Common myeloid progenitor, CD34-positive (primary cell): Measurements from ENCODE around the gene ADD3.
A peak's percentile ranks its signal among the peaks of the same experiment; 100 is the strongest.

Experiments used
- CTCF ChIA-PET: fragments of 350-600 bp; sonication (Branson Sonifier 250); formaldehyde crosslinking; loops from one replicate; lab custom pipeline; 2021; ENCODE audit warnings: antibody characterized with exemption; lab: Charles Lee
- POLR2A ChIA-PET: fragments of 350-600 bp; sonication (Branson Sonifier 250); formaldehyde crosslinking; loops from one replicate; lab custom pipeline; 2021; ENCODE audit warnings: antibody characterized with exemption; lab: Charles Lee
- DNase-seq, 3 donors: peaks; one replicate each; pipeline versions ENCODE4 v3.0.0 to v3.0.0-alpha.2; 2013
- H3K27ac ChIP-seq, 2 experiments: 1 replicate in 1 of 2; 2 replicates in 1 of 2; pipeline ENCODE4 v1.7.0; 2013; ENCODE audit warnings: inconsistent platforms in 2 of 2, low read length in 2 of 2, mild to moderate bottlenecking in 2 of 2, low read depth in 1 of 2, moderate library complexity in 1 of 2; ENCODE audit not compliant: severe bottlenecking in 2 of 2, insufficient read depth in 1 of 2, poor library complexity in 1 of 2
- H3K27me3 ChIP-seq, 5 experiments: replicated peaks in 2 of 5; 1 replicate in 3 of 5; 2 replicates in 2 of 5; pipeline versions ENCODE4 v1.6.1 to v1.7.0; 2013; ENCODE audit warnings: low read length in 4 of 5, mild to moderate bottlenecking in 2 of 5, moderate library complexity in 2 of 5, inconsistent platforms in 1 of 5; ENCODE audit not compliant: insufficient read depth in 5 of 5, control insufficient read depth in 4 of 5
- H3K36me3 ChIP-seq, 4 experiments: 1 replicate in 2 of 4; 2 replicates in 2 of 4; pipeline versions ENCODE4 v1.6.1 to v1.7.0; 2013; ENCODE audit warnings: low read length in 3 of 4, control low read depth in 1 of 4, mild to moderate bottlenecking in 1 of 4; ENCODE audit not compliant: control insufficient read depth in 4 of 4, insufficient read depth in 4 of 4
- H3K4me1 ChIP-seq, 4 experiments: 1 replicate in 3 of 4; 2 replicates in 1 of 4; pipeline versions ENCODE4 v1.6.1 to v1.7.1; 2013; ENCODE audit warnings: low read length in 3 of 4, mild to moderate bottlenecking in 3 of 4, control low read depth in 1 of 4, inconsistent platforms in 1 of 4, moderate library complexity in 1 of 4; ENCODE audit not compliant: control insufficient read depth in 4 of 4, insufficient read depth in 4 of 4; ENCODE audit errors: control extremely low read depth in 1 of 4
- H3K4me3 ChIP-seq, 7 experiments: 1 replicate in 4 of 7; 2 replicates in 3 of 7; pipeline versions ENCODE4 v1.5.1 to v1.7.0; 2013; ENCODE audit warnings: mild to moderate bottlenecking in 7 of 7, low read length in 6 of 7, moderate library complexity in 6 of 7, inconsistent platforms in 2 of 7, low read depth in 2 of 7, control low read depth in 1 of 7; ENCODE audit not compliant: insufficient read depth in 4 of 7, control insufficient read depth in 1 of 7; ENCODE audit errors: extremely low read depth in 1 of 7
- H3K9me3 ChIP-seq, 5 experiments: 1 replicate in 4 of 5; 2 replicates in 1 of 5; pipeline versions ENCODE4 v1.6.1 to v1.7.1; 2013; ENCODE audit warnings: low read length in 4 of 5, mild to moderate bottlenecking in 2 of 5, inconsistent platforms in 1 of 5, low read depth in 1 of 5, moderate library complexity in 1 of 5; ENCODE audit not compliant: control insufficient read depth in 4 of 5, insufficient read depth in 2 of 5; ENCODE audit errors: control extremely low read depth in 1 of 5
- WGBS: methylation state at CpG from one replicate; pipeline ENCODE4 v1.1.5; 2013; ENCODE audit not compliant: insufficient coverage; 5-methylcytosine and 5-hydroxymethylcytosine counted together

The ADD3 gene

DNA sequence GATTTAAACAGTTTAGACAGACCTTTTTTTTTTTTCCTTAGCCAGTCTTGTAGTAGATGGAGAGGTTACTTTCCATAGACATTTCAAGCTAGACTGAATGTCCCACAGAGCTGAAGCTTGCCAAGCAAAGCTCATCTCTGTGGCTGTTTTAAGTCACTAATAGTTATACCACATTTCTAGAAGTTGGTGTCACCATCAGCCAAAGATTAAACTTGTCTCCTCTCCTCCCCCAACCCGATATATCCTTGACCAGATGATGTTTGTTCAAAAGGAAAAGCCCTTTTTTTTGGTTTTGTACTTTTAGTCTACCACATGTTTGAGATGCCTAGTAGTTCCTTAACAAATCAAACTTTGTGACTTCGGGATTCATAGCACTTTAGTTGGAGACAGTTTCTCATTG, 66.1 kb downstream of the ADD3 start:
- CTCF ChIA-PET, result interaction anchor here (0.7 kb wide), 1 partner anchor 59 kb away, joined by 3 read pairs; no protein-coding TSS in a partner anchor
- WGBS, result 100% methylated on average over 1 of the region's 2 CpGs
- Histone ChIP-seq H3K9me3 (no peaks in the 10 kb centered on the region), H3K36me3 (no peaks in the 10 kb centered on the region), H3K4me1 (peaks cover 55 to 88% (median 72%) of the 10 kb centered on the region in 4 experiments), H3K4me3 (no peak overlapping the region), H3K27ac (no peak overlapping the region), H3K27me3 (no peaks in the 10 kb centered on the region)
- no peak for DNase-seq
- POLR2A ChIA-PET, result interaction anchor here (0.6 kb wide), 1 partner anchor 17 kb away, joined by 3 read pairs; no protein-coding TSS in a partner anchor

DNA sequence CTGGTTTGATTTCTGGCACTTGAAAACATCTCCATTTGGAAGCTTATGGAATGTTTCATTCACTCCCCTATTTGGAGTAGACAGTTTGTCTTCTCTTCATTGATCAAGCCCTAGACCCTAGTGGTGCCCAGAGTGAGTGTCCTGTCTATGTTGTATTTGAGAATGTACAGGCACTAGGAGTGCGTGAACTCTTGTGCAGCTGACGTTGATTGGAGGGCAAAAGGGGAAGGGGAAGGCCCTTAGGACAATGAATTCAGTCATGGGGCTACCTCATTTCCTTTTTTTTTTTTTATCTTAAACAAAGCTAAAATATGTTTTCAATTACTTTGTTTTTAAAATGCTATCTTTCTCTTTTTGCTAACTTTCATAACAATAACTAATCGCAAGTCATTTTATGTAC, 66.5 kb downstream of the ADD3 start:
- CTCF ChIA-PET, result interaction anchor here (0.7 to 1.3 kb wide), 3 partner anchors 14 to 60 kb away, joined by 3 read pairs; no protein-coding TSS in a partner anchor
- H3K4me1 ChIP-seq, result peaks cover 53 to 86% (median 68%) of the 10 kb centered on the region in 4 experiments
- no CpG with 5 or more reads among the region's 3 CpGs for WGBS
- no peaks in the 10 kb centered on the region for H3K36me3 ChIP-seq
- H3K27ac ChIP-seq, result no peak overlapping the region
- H3K9me3 ChIP-seq, result no peaks in the 10 kb centered on the region
- H3K27me3 ChIP-seq, result no peaks in the 10 kb centered on the region
- H3K4me3 ChIP-seq, result no peak overlapping the region
- DNase-seq, result peak in 2 of 3 donors; percentile 38 to 61
- POLR2A ChIA-PET, result interaction anchor here (0.6 kb wide), 1 partner anchor 17 kb away, joined by 3 read pairs; no protein-coding TSS in a partner anchor

DNA sequence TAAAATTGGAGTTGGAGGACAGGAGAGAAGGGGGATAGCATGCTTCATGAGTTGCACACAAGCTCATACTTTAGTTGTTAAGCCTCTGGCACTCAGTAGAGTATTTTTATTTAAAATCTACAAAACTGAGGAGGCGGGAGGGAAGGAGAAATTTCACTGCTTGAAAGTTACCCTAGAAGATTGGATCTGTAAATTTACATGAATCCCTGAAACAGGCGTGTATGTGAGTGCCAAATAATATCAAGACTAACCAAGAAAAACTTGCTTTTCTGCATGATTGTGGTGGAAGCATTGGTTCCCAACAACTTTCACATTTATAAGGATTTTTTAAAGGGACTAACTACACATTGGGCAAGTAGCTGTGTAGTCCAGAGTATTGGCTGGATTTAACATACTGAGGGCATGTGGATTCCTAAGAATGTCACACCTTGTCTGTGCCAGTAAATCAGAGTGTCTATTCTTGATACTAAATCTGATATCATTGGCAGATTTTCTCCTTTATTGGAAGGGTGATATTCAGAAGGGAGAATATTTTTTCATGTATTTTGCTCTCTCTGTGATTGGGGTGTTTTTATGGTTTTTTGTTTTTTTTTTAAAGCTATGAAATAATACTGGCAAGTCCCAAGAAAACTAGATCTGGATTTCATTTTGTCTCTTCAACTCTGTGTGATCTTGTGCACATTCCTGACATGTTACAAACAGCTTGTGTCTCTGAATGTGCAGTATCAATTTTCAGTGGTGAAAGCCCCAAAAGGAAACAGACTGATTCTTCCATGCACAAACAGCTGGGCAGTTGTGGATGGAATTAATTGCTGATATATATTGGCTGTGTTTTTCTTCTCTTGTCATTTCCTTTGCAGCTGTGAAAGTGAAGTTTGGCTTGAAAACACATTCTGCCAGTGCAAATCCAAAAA, 67.2 kb downstream of the ADD3 start:
- Histone ChIP-seq H3K27me3 (no peaks in the 10 kb centered on the region), H3K4me1 (peaks cover 46 to 82% (median 60%) of the 10 kb centered on the region in 4 experiments), H3K9me3 (no peaks in the 10 kb centered on the region), H3K4me3 (peak overlapping the region in 3 of 7 experiments; percentile 16 to 32 (median 30)), H3K36me3 (no peaks in the 10 kb centered on the region), H3K27ac (no peak overlapping the region)
- CTCF ChIA-PET, result interaction anchor here (0.7 to 1.3 kb wide), 5 partner anchors 8 to 60 kb away, joined by 3 to 4 read pairs (median 3); no protein-coding TSS in a partner anchor
- POLR2A ChIA-PET, result no interaction called here
- WGBS, result 83% methylated on average over 1 of the region's 2 CpGs
- DNase-seq, result peak in 2 of 3 donors; percentile 28 to 44

DNA sequence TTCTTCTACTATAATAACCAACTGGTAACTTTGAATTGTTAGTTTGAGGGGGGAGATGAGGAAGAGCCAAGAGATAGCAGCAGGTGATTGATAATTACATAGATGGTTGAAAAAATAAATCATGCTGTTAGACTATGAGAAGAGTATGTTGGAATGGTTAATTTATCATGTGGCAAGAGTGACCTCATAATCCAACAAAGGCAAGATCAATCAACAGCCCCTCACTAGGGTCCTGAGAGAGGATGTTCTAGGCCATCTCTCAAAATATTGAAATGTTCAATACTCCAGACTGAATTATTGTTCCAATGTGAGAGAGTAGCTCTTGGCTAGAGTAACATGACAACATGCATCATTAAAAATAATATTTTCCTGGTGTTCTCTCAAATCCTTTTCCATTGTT, 67.9 kb downstream of the ADD3 start:
- no peak for DNase-seq
- H3K9me3 ChIP-seq, result no peaks in the 10 kb centered on the region
- no peak overlapping the region for H3K27ac ChIP-seq
- H3K4me3 ChIP-seq, result peak overlapping the region in 2 of 7 experiments; percentile 16 to 32
- H3K27me3 ChIP-seq, result no peaks in the 10 kb centered on the region
- H3K4me1 ChIP-seq, result peaks cover 43 to 78% (median 57%) of the 10 kb centered on the region in 4 experiments
- H3K36me3 ChIP-seq, result no peaks in the 10 kb centered on the region
- CTCF ChIA-PET, result interaction anchor here (0.8 kb wide), 2 partner anchors 8 to 18 kb away, joined by 3 to 4 read pairs; no protein-coding TSS in a partner anchor
- POLR2A ChIA-PET, result interaction anchor here (0.7 kb wide), 1 partner anchor 74 kb away, joined by 3 read pairs; no protein-coding TSS in a partner anchor

DNA sequence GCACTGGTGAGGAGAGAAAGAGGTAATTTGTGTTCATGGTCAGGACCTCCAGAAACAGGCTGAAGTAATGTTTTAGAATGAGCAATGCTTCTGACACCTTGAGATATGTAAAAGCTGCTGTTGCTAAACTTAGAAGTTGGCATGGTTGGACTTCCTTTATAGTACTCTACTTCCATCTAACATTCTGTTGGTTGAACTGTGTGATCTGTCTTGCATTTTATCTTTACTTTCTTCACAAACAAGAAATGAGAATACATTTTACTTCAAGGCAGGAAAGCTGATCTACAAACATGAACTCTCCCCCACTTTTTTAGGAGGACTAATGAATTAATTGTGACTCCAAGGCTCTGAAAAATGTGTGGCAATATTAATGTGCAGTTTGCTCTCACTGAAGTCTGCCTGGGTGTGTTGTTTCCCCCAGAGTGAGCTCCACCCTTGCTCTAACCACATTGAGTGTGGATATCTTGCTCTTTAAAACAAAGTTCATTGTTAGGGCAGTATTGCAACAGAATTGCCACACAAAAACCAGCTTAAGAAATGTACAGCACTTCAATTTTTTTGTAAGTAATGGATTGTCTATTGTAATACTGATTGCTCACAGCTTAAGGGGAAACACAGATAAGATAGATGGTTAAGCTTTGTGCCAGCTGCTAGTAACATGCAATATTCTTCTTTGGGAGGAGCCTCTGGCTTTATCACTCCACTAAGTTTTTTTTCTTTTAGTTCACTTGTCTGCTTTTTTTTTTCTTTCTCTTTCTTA, 69.0 kb downstream of the ADD3 start:
- Histone ChIP-seq H3K4me3 (peak overlapping the region in 6 of 7 experiments; percentile 13 to 65 (median 36)), H3K9me3 (no peaks in the 10 kb centered on the region), H3K27ac (peak overlapping the region; percentile 49 to 67), H3K36me3 (no peaks in the 10 kb centered on the region), H3K4me1 (peaks cover 50 to 81% (median 64%) of the 10 kb centered on the region in 4 experiments), H3K27me3 (no peaks in the 10 kb centered on the region)
- peak; percentile 46 to 90 (median 82) for DNase-seq
- ChIA-PET POLR2A (interaction anchor here (0.6 to 1.2 kb wide), 2 partner anchors 46 to 69 kb away, joined by 4 to 6 read pairs; partner anchors contain the start of gene ADD3), CTCF (interaction anchor here (0.8 to 1.5 kb wide), 5 partner anchors 9 to 68 kb away, joined by 3 to 7 read pairs (median 3); no protein-coding TSS in a partner anchor)

DNA sequence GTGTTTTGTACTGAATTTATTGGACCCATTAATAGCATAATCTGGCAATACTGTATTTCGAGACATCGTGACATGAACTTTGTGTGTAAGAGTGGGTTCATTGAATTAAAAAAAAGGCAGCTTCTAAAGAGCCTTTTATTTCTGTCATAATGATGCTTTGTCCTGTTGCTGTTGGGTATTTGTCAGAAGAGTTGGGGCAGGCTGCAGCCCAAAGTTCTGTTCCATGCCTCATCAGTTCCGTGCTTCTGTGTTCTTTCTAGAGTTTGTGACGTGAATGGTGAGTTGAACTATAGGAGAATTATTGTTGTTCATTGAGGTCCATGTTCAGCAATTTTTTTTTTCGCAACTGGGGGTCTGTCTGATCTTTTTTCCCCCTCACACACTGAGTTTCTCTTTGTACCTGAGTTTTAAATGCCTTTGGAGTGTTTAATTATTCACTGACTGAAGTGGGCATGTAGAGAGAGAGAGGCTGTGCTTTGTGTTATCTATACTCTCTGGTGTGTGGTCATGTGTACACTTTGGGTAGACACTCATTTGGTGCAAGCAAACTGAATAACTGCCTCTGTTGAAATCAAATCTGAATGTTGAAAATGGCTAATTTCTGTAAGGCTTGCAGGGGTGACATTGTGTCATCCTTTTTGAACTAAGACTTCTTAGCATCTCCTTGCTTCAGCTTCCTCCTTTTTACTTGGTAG, 69.8 kb downstream of the ADD3 start:
- POLR2A ChIA-PET, result no interaction called here
- 92% methylated on average over 3 of the region's 5 CpGs for WGBS
- DNase-seq, result peak in 1 of 3 donors; percentile 25
- CTCF ChIA-PET, result interaction anchor here (0.9 to 1.5 kb wide), 6 partner anchors 10 to 70 kb away, joined by 3 to 7 read pairs (median 3); partner anchors contain the start of gene ADD3
- Histone ChIP-seq H3K9me3 (no peaks in the 10 kb centered on the region), H3K27ac (peak overlapping the region; percentile 29 to 67), H3K4me1 (peaks cover 53 to 85% (median 69%) of the 10 kb centered on the region in 4 experiments), H3K36me3 (no peaks in the 10 kb centered on the region), H3K27me3 (no peaks in the 10 kb centered on the region), H3K4me3 (peak overlapping the region in 5 of 7 experiments; percentile 22 to 65 (median 44))
